HepG2 (cell line): ENCODE measurements around the gene ZNF101. TPM values are rescaled to one million over a fixed set of nuclear protein-coding genes. Genes with fewer than 3 reads are reported as not detected.
A peak's percentile ranks its signal among the peaks of the same experiment; 100 is the strongest.

Experiments
- ATAC-seq: fragments of 200-7000 bp; cut with Tn5 transposase; 3 replicates; pipeline ENCODE4 v1.9.1; 2020; ENCODE audit warnings: mild to moderate bottlenecking, moderate library complexity
- BruUV-seq: library from RNA; stranded (reverse); fragments of 400-500 nt; replicated peaks from 2 replicates; lab custom pipeline; 2021; lab: Mats Ljungman, UMichigan
- CTCF ChIA-PET: fragments of 300-600 bp; formaldehyde crosslinking; extraction: SDS; loops from one replicate; lab custom pipeline; 2021; ENCODE audit warnings: low total read pairs, inconsistent platforms, low intra/inter-chr PET ratio; lab: Yijun Ruan, JAX
- POLR2A ChIA-PET: fragments of 350-600 bp; sonication (Branson Sonifier 250); formaldehyde crosslinking; loops from one replicate; lab custom pipeline; 2020; ENCODE audit warnings: antibody characterized with exemption, inconsistent platforms; lab: Yijun Ruan, JAX
- DNase-seq: peaks from one replicate; pipeline ENCODE4 v3.0.0-alpha.2; 2015; ENCODE audit warnings: low spot score
- FAIRE-seq: peaks from 3 replicates; lab custom pipeline; 2011; peaks lifted over from hg19 to GRCh38; lab: Jason Lieb, UNC
- H2AFZ ChIP-seq: one replicate; pipeline ENCODE4 v1.6.1; 2011; ENCODE audit warnings: low read length, inconsistent platforms
- H3K27ac ChIP-seq: fragments of 300-600 bp; 3 replicates; pipeline ENCODE4 v1.8.0; 2011; ENCODE audit warnings: mixed run types, mild to moderate bottlenecking, mixed read lengths, low read length, inconsistent platforms; ENCODE audit not compliant: insufficient read depth; ENCODE audit errors: extremely low read length
- H3K27me3 ChIP-seq, 2 experiments: fragments of 200-600 bp in 1 of 2; 2 replicates in 1 of 2; 3 replicates in 1 of 2; pipeline versions ENCODE4 v1.6.0 to v1.8.0; 2011; ENCODE audit warnings: low read length in 2 of 2, mild to moderate bottlenecking in 2 of 2, moderate library complexity in 2 of 2, inconsistent platforms in 1 of 2; ENCODE audit not compliant: insufficient read depth in 2 of 2, control insufficient read depth in 1 of 2
- H3K36me3 ChIP-seq, 2 experiments: fragments of 200-600 bp in 1 of 2; replicated peaks in 1 of 2; 2 replicates in 1 of 2; 3 replicates in 1 of 2; pipeline versions ENCODE4 v1.5.1 to v1.8.0; 2011; ENCODE audit warnings: low read length in 2 of 2, inconsistent platforms in 1 of 2; ENCODE audit not compliant: insufficient read depth in 2 of 2, control insufficient read depth in 1 of 2
- H3K4me1 ChIP-seq: 2 replicates; pipeline ENCODE4 v1.5.1; 2012; ENCODE audit warnings: low read length, inconsistent platforms; ENCODE audit not compliant: insufficient read depth
- H3K4me2 ChIP-seq: 2 replicates; pipeline ENCODE4 v1.6.0; 2011; ENCODE audit warnings: low read depth, low read length, inconsistent platforms
- H3K4me3 ChIP-seq, 3 experiments: fragments of 200-600 bp in 1 of 3; sonication (generic), shearing (Covaris generic) in 1 of 3; replicated peaks in 1 of 3; 2 replicates each; pipeline ENCODE4 v1.5.1; 2011 to 2016; ENCODE audit warnings: low read length in 3 of 3, inconsistent platforms in 2 of 3, low read depth in 2 of 3, mild to moderate bottlenecking in 2 of 3, control low read depth in 1 of 3, mixed read lengths in 1 of 3; ENCODE audit not compliant: insufficient read depth in 1 of 3
- H3K79me2 ChIP-seq: one replicate; pipeline ENCODE4 v1.6.1; 2011; ENCODE audit warnings: low read length, inconsistent platforms; ENCODE audit not compliant: insufficient read depth
- H3K9ac ChIP-seq: 2 replicates; pipeline ENCODE4 v1.6.0; 2011; ENCODE audit warnings: mild to moderate bottlenecking, low read depth, low read length, inconsistent platforms; ENCODE audit not compliant: insufficient read depth
- H3K9me3 ChIP-seq: 2 replicates; pipeline ENCODE4 v1.5.1; 2012; ENCODE audit warnings: mild to moderate bottlenecking, low read length
- H4K20me1 ChIP-seq: 2 replicates; pipeline ENCODE4 v1.6.0; 2011; ENCODE audit warnings: inconsistent platforms, mild to moderate bottlenecking, low read length, moderate library complexity; ENCODE audit not compliant: insufficient read depth
- ATF7 ChIP-seq, 2 experiments: fragments of 450-650 bp in 1 of 2; sonication (generic) in 1 of 2; formaldehyde crosslinking in 1 of 2; IDR thresholded peaks; 2 replicates each; pipeline versions ENCODE4 v1.4.0 to v1.6.1; 2016 to 2020; ENCODE audit warnings: antibody characterized with exemption in 1 of 2, mild to moderate bottlenecking in 1 of 2, missing genetic modification reagents in 1 of 2
- CREB1 ChIP-seq, 2 experiments: fragments of 450-650 bp in 1 of 2; IDR thresholded peaks; 2 replicates each; pipeline ENCODE4 v1.6.1; 2016 to 2017; ENCODE audit warnings: control low read depth in 1 of 2, mild to moderate bottlenecking in 1 of 2, missing compliant biosample characterization in 1 of 2, missing genetic modification characterization in 1 of 2
- FOXP1 ChIP-seq, 2 experiments: fragments of 450-650 bp in 1 of 2; IDR thresholded peaks; 2 replicates each; pipeline ENCODE4 v1.6.1; 2017 to 2018; ENCODE audit warnings: antibody characterized with exemption in 1 of 2
- TGIF2 ChIP-seq: IDR thresholded peaks from 2 replicates; pipeline ENCODE4 v1.6.1; 2016; ENCODE audit warnings: control low read depth, missing compliant biosample characterization
- TOE1 ChIP-seq: sonication (generic); formaldehyde crosslinking; IDR thresholded peaks from 2 replicates; pipeline ENCODE4 v1.4.0; 2020; ENCODE audit warnings: mild to moderate bottlenecking, missing genetic modification reagents
- YY1 ChIP-seq: IDR thresholded peaks from 2 replicates; pipeline ENCODE4 v1.6.1; 2011; ENCODE audit warnings: low read length, low read depth, moderate library complexity, mild to moderate bottlenecking; ENCODE audit not compliant: insufficient read depth, insufficient replicate concordance
- ZNF331 ChIP-seq: sonication (generic); formaldehyde crosslinking; IDR thresholded peaks from 2 replicates; pipeline ENCODE4 v1.4.0; 2020; ENCODE audit warnings: missing genetic modification reagents
- WGBS: methylation state at CpG from one replicate; pipeline ENCODE4 v1.1.6; 2017; ENCODE audit warnings: low lambda C conversion rate; 5-methylcytosine and 5-hydroxymethylcytosine counted together
- in situ Hi-C: cut with HindIII; loops from 2 replicates; pipeline ENCODE4 v1.10.0; 2017; ENCODE audit warnings: low pct_unique_long_range_greater_than_20kb; ENCODE audit not compliant: extremely low pct_ligation_motif_present
- intact Hi-C: fragments of 100-400 bp; cut with micrococcal nuclease; formaldehyde crosslinking; loops from one replicate; pipeline ENCODE4 v1.10.0; 2022; ENCODE audit not compliant: unreplicated experiment
- polyA plus RNA-seq, 8 experiments: library from polyadenylated mRNA; depleted of rRNA in 3 of 8; stranded (reverse) in 7 of 8; unstranded in 1 of 8; fragments of >200 nt; fragmentation: Illumina TruSeq in 4 of 8; extraction: Trizol in 4 of 8; gene quantifications; 2 replicates each; pipeline versions ENCODE4 v1.2.1 to v1.2.3, GENCODE V29; 2011 to 2016; ENCODE audit warnings: low read depth in 4 of 8, missing spikeins in 1 of 8, mixed read lengths in 1 of 8; ENCODE audit not compliant: insufficient read depth in 1 of 8
- total RNA-seq, 5 experiments: library from RNA; depleted of rRNA; stranded (reverse); fragments of >200 nt; fragmentation: Illumina TruSeq; extraction: Trizol; gene quantifications; 2 replicates each; pipeline ENCODE4 v1.2.3, GENCODE V29; 2016; ENCODE audit warnings: low read depth in 1 of 5

ZNF101 gene
- total and polyA plus RNA-seq, 2 of the 13 experiments (the other 11 are each of a cell fraction or from before 2014, with no cell fraction given) = 12.9 to 28.9 TPM

- ATAC-seq = no peak
- Histone ChIP-seq H3K27me3 (no peaks in the 10 kb centered on the region; a peak in 1 of 5 replicates), H3K36me3 (peaks cover 8 to 31% of the 10 kb centered on the region in 2 experiments; a peak in 4 of 5 replicates), H4K20me1 (peaks cover 11% of the 10 kb centered on the region; the same call in 1 of the 2 replicates), H3K79me2 (peaks cover 52% of the 10 kb centered on the region), H3K4me2 (no peak overlapping the region), H3K4me3 (no peak overlapping the region), H2AFZ (no peak overlapping the region), H3K9ac (no peak overlapping the region)
- intact Hi-C loops (no loop called here), in situ Hi-C loops (no loop called here)
- no peak for FAIRE-seq
- POLR2A ChIA-PET = no interaction called here
- no TSS peak for BruUV-seq
- no peak for DNase-seq
- TF ChIP-seq TGIF2 (CRISPR knock-in tag) (no peak), FOXP1 (IDR thresholded peaks at IDR 0.05) (no peak), FOXP1 (CRISPR knock-in tag; IDR thresholded peaks at IDR 0.05) (no peak), TOE1 (no peak), YY1 (no peak)
- TF ChIP-seq, all 625 proteins: peak for 0
- Histone ChIP-seq H3K4me1 (peaks cover 23% of the 10 kb centered on the region), H3K27ac (no peak overlapping the region), H3K9me3 (no peaks in the 10 kb centered on the region)
- WGBS = 98% methylated on average over 3 of the region's 3 CpGs
- CTCF ChIA-PET = no interaction called here
Observed at GRCh38 chr19:19672816-19673215, 4.2 kb downstream of the ZNF101 start.

DNA sequence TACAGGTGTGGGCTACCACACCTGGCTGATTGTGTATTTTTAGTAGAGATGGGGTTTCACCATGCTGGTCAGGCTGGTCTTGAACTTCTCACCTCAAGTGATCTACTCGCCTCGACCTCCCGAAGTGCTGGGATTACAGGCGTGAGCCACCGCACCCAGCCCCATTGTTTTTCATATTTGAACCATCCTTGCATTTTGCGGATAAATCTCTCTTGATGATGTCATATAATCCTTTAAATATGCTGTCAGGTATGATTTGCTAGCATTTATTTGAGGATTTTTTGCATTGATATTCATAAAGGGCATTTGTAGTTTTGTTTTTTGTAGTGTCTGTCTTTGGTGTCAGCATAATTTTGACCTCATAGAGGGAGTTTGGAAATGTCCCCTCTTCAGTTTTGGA, 5.7 kb downstream of the ZNF101 start:
- H3K9ac ChIP-seq = no peak overlapping the region
- H3K4me2 ChIP-seq = no peak overlapping the region
- POLR2A ChIA-PET = no interaction called here
- 100% methylated on average over 6 of the region's 6 CpGs for WGBS
- H3K27ac ChIP-seq = no peak overlapping the region
- H3K9me3 ChIP-seq = no peaks in the 10 kb centered on the region
- H2AFZ ChIP-seq = no peak overlapping the region
- peaks cover 50% of the 10 kb centered on the region for H3K79me2 ChIP-seq
- intact Hi-C loops (no loop called here), in situ Hi-C loops (no loop called here)
- peaks cover 20% of the 10 kb centered on the region for H3K4me1 ChIP-seq
- TF ChIP-seq CREB1 (IDR thresholded peaks at IDR 0.05) (0 out of 2 replicates have a peak, but pooled peaks have one; percentile 49), CREB1 (CRISPR knock-in tag; IDR thresholded peaks at IDR 0.05) (no peak), ZNF331 (CRISPR knock-in tag) (no peak), ATF7 (IDR thresholded peaks at IDR 0.05) (peak; percentile 80), ATF7 (CRISPR knock-in tag; IDR thresholded peaks at IDR 0.05) (no peak)
- CTCF ChIA-PET = no interaction called here
- H3K4me3 ChIP-seq = no peak overlapping the region
- no TSS peak for BruUV-seq
- FAIRE-seq (no peak), DNase-seq (no peak), ATAC-seq (no peak)
- peaks cover 11% of the 10 kb centered on the region; the same call in 1 of the 2 replicates for H4K20me1 ChIP-seq
- H3K36me3 ChIP-seq = peaks cover 14 to 46% of the 10 kb centered on the region in 2 experiments
- H3K27me3 ChIP-seq = no peaks in the 10 kb centered on the region; a peak in 1 of 5 replicates
